GM12891 (cell line): ENCODE measurements around the gene LZTS3.

Source experiments
- PAX5 ChIP-seq: IDR thresholded peaks from 2 replicates; pipeline ENCODE4 v1.6.1; 2011; ENCODE audit warnings: low read length, moderate library complexity, mild to moderate bottlenecking; ENCODE audit not compliant: insufficient read depth, severe bottlenecking
- POLR2A ChIP-seq: IDR thresholded peaks from 2 replicates; pipeline ENCODE4 v1.6.1; 2011; ENCODE audit warnings: low read depth, low read length, control low read depth
- POLR2AphosphoS5 ChIP-seq: IDR thresholded peaks from 2 replicates; pipeline ENCODE4 v1.6.1; 2011; ENCODE audit warnings: low read depth, low read length, control low read depth
- POU2F2 ChIP-seq: IDR thresholded peaks from 2 replicates; pipeline ENCODE4 v1.6.1; 2011; ENCODE audit warnings: low read depth, mild to moderate bottlenecking, control low read depth, low read length, moderate library complexity
- SPI1 ChIP-seq: IDR thresholded peaks from 2 replicates; pipeline ENCODE4 v1.6.1; 2011; ENCODE audit warnings: low read depth, low read length, control low read depth
- TAF1 ChIP-seq: IDR thresholded peaks from 2 replicates; pipeline ENCODE4 v1.6.1; 2011; ENCODE audit warnings: low read depth, low read length, control low read depth

GRCh38 chr20:3181270-3181669 is 7.9 kb upstream of the LZTS3 start:
- TF ChIP-seq POLR2A (no peak), POLR2AphosphoS5 (no peak), TAF1 (no peak), POU2F2 (no peak), SPI1 (no peak), PAX5 (no peak)
